NOMO-1 treated with DMSO at 0.1 percent for 48 hours (cell line): Measurements from ENCODE around the gene TMEM200A.

Source experiments
- DNase-seq: peaks from one replicate; lab custom pipeline; 2025; ENCODE audit not compliant: unreplicated experiment; lab: John Stamatoyannopoulos, UW

The TMEM200A gene

GRCh38 chr6:130423044-130423443 is 57.2 kb downstream of the TMEM200A start:
- no peak for DNase-seq

- DNase-seq = no peak
These were observed 58.9 kb downstream of the TMEM200A start for GRCh38 chr6:130424710-130425109.

- no peak for DNase-seq
These were observed 59.7 kb downstream of the TMEM200A start for GRCh38 chr6:130425537-130425936.

- DNase-seq = no peak
These were observed 60.4 kb downstream of the TMEM200A start for GRCh38 chr6:130426066-130426721.

GRCh38 chr6:130431346-130431852 is 65.6 kb downstream of the TMEM200A start:
- DNase-seq = no peak

- DNase-seq = no peak
These were observed 67.0 kb downstream of the TMEM200A start for GRCh38 chr6:130432838-130433237.

GRCh38 chr6:130434174-130434873 is 68.5 kb downstream of the TMEM200A start:
- DNase-seq = no peak

- no peak for DNase-seq
These were observed 69.4 kb downstream of the TMEM200A start for GRCh38 chr6:130435181-130435580.

- no peak for DNase-seq
These were observed 72.1 kb downstream of the TMEM200A start for GRCh38 chr6:130437961-130438360.

GRCh38 chr6:130447374-130447773 is 81.6 kb downstream of the TMEM200A start:
- no peak for DNase-seq

- DNase-seq = no peak
These were observed 86.5 kb downstream of the TMEM200A start for GRCh38 chr6:130452336-130452735.

- no peak for DNase-seq
These were observed 87.4 kb downstream of the TMEM200A start for GRCh38 chr6:130453230-130453629.

- no peak for DNase-seq
These were observed 91.8 kb downstream of the TMEM200A start for GRCh38 chr6:130457605-130458004.

GRCh38 chr6:130459316-130459715 is 93.5 kb downstream of the TMEM200A start:
- no peak for DNase-seq

- no peak for DNase-seq
These were observed 95.1 kb downstream of the TMEM200A start for GRCh38 chr6:130460934-130461333.

GRCh38 chr6:130466052-130466747 is 100.4 kb downstream of the TMEM200A start:
- no peak for DNase-seq

GRCh38 chr6:130466748-130467061 is 100.9 kb downstream of the TMEM200A start:
- DNase-seq = no peak

- no peak for DNase-seq
These were observed 101.6 kb downstream of the TMEM200A start for GRCh38 chr6:130467146-130468050.

GRCh38 chr6:130470766-130471165 is 104.9 kb downstream of the TMEM200A start:
- DNase-seq = no peak

- DNase-seq = no peak
These were observed 108.1 kb downstream of the TMEM200A start for GRCh38 chr6:130473886-130474285.
